Right lobe of liver (tissue), 6 donors: ENCODE measurements around the gene GDF2. TPM values are rescaled to one million over a fixed set of nuclear protein-coding genes. Genes with fewer than 3 reads are reported as not detected.
A peak's percentile ranks its signal among the peaks of the same experiment; 100 is the strongest.

ENCODE experiments used
- ATAC-seq, 4 donors: fragments of 200-7000 bp; cut with Tn5 transposase; one replicate each; pipeline ENCODE4 v1.9.1; 2020; ENCODE audit warnings: mild to moderate bottlenecking in 4 of 4, moderate library complexity in 4 of 4
- DNase-seq, 3 donors: peaks; one replicate each; pipeline ENCODE4 v3.0.0-alpha.2; 2020
- H3K27ac ChIP-seq, 3 donors: fragments of 200-600 bp; one replicate each; pipeline ENCODE4 v1.8.0; 2022
- H3K27me3 ChIP-seq, 2 donors: fragments of 200-600 bp; one replicate each; pipeline ENCODE4 v1.8.0; 2022
- H3K36me3 ChIP-seq, 4 donors: fragments of 200-600 bp; sonication (generic) in 1 of 4; one replicate each; pipeline versions ENCODE4 v1.5.1 to v1.8.0; 2017 to 2022; ENCODE audit warnings: control low read depth in 1 of 4
- H3K4me1 ChIP-seq, 4 donors: fragments of 200-600 bp; sonication (generic) in 1 of 4; one replicate each; pipeline versions ENCODE4 v1.5.1 to v1.8.0; 2017 to 2022; ENCODE audit warnings: control low read depth in 1 of 4
- H3K4me3 ChIP-seq, 3 donors: fragments of 200-600 bp; one replicate each; pipeline ENCODE4 v1.8.0; 2022
- H3K9me3 ChIP-seq, 4 donors: fragments of 200-600 bp; sonication (generic) in 1 of 4; one replicate each; pipeline versions ENCODE4 v1.5.1 to v1.8.0; 2017 to 2022; ENCODE audit warnings: control low read depth in 1 of 4
- POLR2A ChIP-seq: fragments of 450-650 bp; IDR thresholded peaks from one replicate; pipeline ENCODE4 v1.6.1; 2017; ENCODE audit warnings: antibody characterized with exemption, mild to moderate bottlenecking
- WGBS: methylation state at CpG from one replicate; pipeline ENCODE4 v1.1.6; 2018; ENCODE audit warnings: low coverage, low lambda C conversion rate; ENCODE audit not compliant: insufficient coverage; ENCODE audit errors: missing lambda C conversion rate; 5-methylcytosine and 5-hydroxymethylcytosine counted together
- intact Hi-C, 2 donors: fragments of 100-400 bp; cut with DNase I; formaldehyde crosslinking; loops; one replicate each; pipeline versions ENCODE4 v1.11.2 to v1.14.1; 2022
- total RNA-seq, 6 experiments: library from RNA; depleted of rRNA in 2 of 6; stranded (reverse); fragments of >200 nt in 2 of 6; fragmentation: NEBNext Ultra II Directional in 3 of 6; extraction: Animal tissue kit (Norgen Biotek cat#: 25700) in 3 of 6; gene quantifications; one replicate each; pipeline versions ENCODE4 v1.1.0 to v1.2.4, GENCODE V29; 2016 to 2023
- TF ChIP-seq, protein P1 (sequence below), 4 donors: fragments of 200-600 bp in 3 of 4; fragments of 450-650 bp in 1 of 4; IDR thresholded peaks; one replicate each; pipeline versions ENCODE4 v1.5.1 to v1.8.0; 2016 to 2022; ENCODE audit warnings: antibody characterized with exemption in 4 of 4, mild to moderate bottlenecking in 2 of 4
- donor health status: DM: no; HTN: yes; CAD: no.
- donor health status: DM: no; HTN: no; CAD: no.
- donor health status: DM: no; HTN: no; CAD: no.
- donor health status: DM: no; HTN: yes; CAD: no.
- donor health status: DM: no; HTN: yes; CAD: no.

GDF2 gene
- total RNA-seq, 6 experiments from 2014 or later: 4.5 to 15.9 (median 9.7) TPM

DNA sequence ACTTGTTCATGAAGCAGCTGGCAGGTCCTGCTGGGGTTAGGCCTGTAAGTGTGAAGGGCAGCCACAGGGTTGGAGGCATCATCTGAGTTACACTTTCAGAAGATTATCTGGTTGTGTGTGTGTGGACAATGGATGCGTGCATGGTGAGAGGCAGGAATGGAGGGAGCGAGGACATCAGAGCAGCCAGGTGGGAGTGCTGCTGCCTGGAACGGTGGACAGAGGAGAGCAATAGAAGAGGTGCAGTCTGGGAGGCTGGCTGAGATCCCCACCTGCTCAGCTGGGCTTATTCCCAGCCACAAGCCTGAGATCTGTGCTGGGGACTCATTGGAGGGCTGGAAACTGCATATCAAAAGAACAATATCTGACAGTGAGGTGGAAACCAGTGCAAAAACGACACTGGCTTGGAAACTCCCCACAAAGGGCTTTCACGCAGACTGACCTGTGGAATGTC, 44.0 kb downstream of the GDF2 start:
- Histone ChIP-seq H3K4me3 (no peak overlapping the region), H3K36me3 (no peaks in the 10 kb centered on the region), H3K27me3 (no peaks in the 10 kb centered on the region), H3K27ac (no peak overlapping the region), H3K4me1 (no peaks in the 10 kb centered on the region), H3K9me3 (no peaks in the 10 kb centered on the region)
- DNase-seq (peak in 1 of 3 donors; percentile 16), ATAC-seq (no peak)
- intact Hi-C loops: no loop called here
- WGBS: 73% methylated on average over 4 of the region's 5 CpGs
- TF ChIP-seq, protein P1, sequence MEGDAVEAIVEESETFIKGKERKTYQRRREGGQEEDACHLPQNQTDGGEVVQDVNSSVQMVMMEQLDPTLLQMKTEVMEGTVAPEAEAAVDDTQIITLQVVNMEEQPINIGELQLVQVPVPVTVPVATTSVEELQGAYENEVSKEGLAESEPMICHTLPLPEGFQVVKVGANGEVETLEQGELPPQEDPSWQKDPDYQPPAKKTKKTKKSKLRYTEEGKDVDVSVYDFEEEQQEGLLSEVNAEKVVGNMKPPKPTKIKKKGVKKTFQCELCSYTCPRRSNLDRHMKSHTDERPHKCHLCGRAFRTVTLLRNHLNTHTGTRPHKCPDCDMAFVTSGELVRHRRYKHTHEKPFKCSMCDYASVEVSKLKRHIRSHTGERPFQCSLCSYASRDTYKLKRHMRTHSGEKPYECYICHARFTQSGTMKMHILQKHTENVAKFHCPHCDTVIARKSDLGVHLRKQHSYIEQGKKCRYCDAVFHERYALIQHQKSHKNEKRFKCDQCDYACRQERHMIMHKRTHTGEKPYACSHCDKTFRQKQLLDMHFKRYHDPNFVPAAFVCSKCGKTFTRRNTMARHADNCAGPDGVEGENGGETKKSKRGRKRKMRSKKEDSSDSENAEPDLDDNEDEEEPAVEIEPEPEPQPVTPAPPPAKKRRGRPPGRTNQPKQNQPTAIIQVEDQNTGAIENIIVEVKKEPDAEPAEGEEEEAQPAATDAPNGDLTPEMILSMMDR (IDR thresholded peaks at IDR 0.05): no peak
- TF ChIP-seq POLR2A: no peak

DNA sequence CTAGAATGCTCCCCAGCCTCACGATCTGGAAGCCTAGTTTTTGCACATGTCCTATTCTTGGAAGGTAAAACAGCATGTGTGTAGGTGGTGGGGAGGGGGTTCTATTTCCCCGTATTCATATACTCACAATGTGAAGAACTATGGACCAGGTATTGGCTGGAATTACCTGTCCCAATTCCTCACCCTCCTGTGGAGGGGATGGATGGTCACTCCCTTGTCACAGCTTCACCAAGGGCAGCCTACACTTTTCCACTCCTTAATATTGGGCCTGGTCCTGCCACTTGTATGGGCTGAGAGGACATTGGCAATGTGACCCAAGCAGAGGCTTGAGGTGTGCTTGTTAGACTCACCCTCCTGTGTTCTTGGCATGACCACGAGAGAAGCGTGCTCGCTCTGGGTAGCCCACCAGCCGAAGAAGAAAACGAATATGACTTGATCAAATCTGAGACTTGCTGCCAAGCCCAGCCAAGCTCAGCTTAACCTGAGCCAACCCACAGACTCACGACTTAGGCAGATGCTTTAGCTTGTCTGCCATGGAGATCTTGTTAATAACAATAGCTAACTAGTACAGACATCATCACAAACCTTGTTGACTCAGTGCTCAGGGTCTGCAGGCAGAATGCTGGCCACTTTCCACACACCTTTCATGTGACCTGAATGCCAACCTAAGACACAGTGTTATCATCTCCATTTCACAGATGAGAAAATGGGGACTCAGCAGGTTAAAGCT, 44.6 kb downstream of the GDF2 start:
- Histone ChIP-seq H3K27ac (no peak overlapping the region), H3K27me3 (no peaks in the 10 kb centered on the region), H3K9me3 (no peaks in the 10 kb centered on the region), H3K4me3 (no peak overlapping the region), H3K36me3 (no peaks in the 10 kb centered on the region), H3K4me1 (no peaks in the 10 kb centered on the region)
- ATAC-seq (no peak), DNase-seq (peak in 1 of 3 donors; percentile 24)
- TF ChIP-seq POLR2A: no peak
- TF ChIP-seq, protein P1 (IDR thresholded peaks at IDR 0.05): no peak
- intact Hi-C loops: no loop called here
- WGBS: 69% methylated on average over 5 of the region's 8 CpGs

DNA sequence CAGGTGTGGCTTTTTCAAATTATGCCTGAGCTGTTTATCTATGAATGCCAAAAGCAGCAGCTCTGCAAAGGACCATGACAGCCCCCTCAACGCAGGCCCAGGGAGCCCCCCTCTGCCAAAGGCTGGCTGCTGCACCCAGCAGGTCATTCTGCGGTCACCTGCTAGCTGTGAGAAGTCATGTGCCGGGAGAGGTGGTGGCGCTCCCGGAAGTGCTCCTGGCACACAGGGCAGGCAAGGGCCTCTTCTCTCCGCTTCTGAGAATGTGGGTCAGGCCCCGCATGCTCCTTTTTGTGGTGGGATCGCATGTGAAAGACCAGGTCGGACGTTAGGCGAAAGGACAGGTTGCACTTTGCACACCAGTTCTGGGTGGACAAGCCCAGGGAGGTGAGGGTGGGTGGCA, 45.4 kb downstream of the GDF2 start:
- no peak overlapping the region for H3K27ac ChIP-seq
- no peak overlapping the region for H3K4me3 ChIP-seq
- no peaks in the 10 kb centered on the region for H3K9me3 ChIP-seq
- intact Hi-C loops: no loop called here
- H3K27me3 ChIP-seq: no peaks in the 10 kb centered on the region
- DNase-seq (peak in 1 of 3 donors; percentile 28), ATAC-seq (no peak)
- WGBS: 87% methylated on average over 5 of the region's 11 CpGs
- no peaks in the 10 kb centered on the region for H3K36me3 ChIP-seq
- no peak for TF ChIP-seq POLR2A
- TF ChIP-seq, protein P1 (IDR thresholded peaks at IDR 0.05): no peak
- no peaks in the 10 kb centered on the region for H3K4me1 ChIP-seq

DNA sequence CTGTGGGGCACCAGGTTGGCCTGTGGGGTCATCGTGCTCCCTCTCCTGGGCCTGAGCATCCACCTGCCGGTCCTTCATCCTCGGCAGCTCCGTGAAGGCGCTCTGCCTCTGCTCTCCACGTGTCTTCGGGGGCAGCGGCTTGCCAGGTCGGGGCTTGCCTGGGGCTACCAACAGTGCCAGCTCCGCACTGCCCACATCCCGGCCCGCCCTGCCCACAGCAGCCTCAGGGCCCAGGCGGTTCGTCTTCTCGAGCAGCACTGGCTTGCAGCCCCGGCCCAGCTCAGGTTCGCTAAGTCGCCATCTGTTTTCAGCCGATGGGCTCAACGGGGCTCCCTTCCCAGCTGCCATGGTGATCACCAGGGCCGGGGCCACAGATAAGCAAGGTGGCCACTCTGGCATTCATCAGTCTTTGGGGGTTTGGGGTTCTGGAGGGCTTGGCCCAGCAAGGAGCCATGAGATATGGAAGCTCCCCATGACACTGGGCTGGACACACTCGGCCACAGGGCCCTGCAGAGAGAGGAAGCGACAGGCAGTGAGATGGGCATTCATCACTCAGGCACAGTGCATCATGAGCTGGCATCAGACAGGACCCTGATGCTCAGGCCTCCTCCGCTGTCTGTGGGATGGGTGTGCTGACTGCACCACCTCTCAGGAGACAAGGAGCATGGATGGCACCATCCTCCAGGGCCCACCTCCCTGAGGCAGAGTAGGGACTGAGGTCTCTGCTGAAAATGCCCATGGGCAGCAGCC, 46.4 kb downstream of the GDF2 start:
- no peak for ATAC-seq
- TF ChIP-seq, protein P1 (IDR thresholded peaks at IDR 0.05): no peak
- TF ChIP-seq POLR2A: no peak
- Histone ChIP-seq H3K9me3 (no peaks in the 10 kb centered on the region), H3K4me3 (no peak overlapping the region), H3K27ac (no peak overlapping the region), H3K4me1 (no peaks in the 10 kb centered on the region), H3K36me3 (no peaks in the 10 kb centered on the region), H3K27me3 (no peaks in the 10 kb centered on the region)
- DNase-seq: no peak
- intact Hi-C loops: no loop called here
- 88% methylated on average over 4 of the region's 24 CpGs for WGBS
